Suppressor macrophage treated with lipopolysaccharide for 1 hour (primary cell): ENCODE results near the gene COX8A.

Experiments used
- DNase-seq, 3 donors: peaks; one replicate each; pipeline ENCODE4 v3.0.0-alpha.2; 2020 to 2022

The COX8A gene

GRCh38 chr11:64023712-64024710, 49.6 kb downstream of the COX8A start:
- no peak for DNase-seq

- no peak for DNase-seq
These were observed 50.8 kb downstream of the COX8A start for GRCh38 chr11:64025205-64025604.
